Calu3 (cell line): Measurements from ENCODE around the gene ASTE1. TPM values are rescaled to one million over a fixed set of nuclear protein-coding genes. Genes with fewer than 3 reads are reported as not detected.
A peak's percentile ranks its signal among the peaks of the same experiment; 100 is the strongest.

Source experiments
- BruUV-seq: library from RNA; stranded (reverse); fragments of 400-500 nt; replicated peaks from 2 replicates; lab custom pipeline; 2021; lab: Mats Ljungman, UMichigan
- CTCF ChIA-PET: fragments of 300-600 bp; sonication (Branson Sonifier 250); formaldehyde crosslinking; loops from one replicate; lab custom pipeline; 2022; ENCODE audit warnings: antibody characterized with exemption; lab: Charles Lee
- DNase-seq: peaks from one replicate; pipeline ENCODE4 v3.0.0; 2022
- H3K27ac Mint-ChIP-seq: one replicate; pipeline ENCODE4 v1.8.0; 2022; ENCODE audit warnings: mixed read lengths; ENCODE audit not compliant: unreplicated experiment
- H3K27me3 Mint-ChIP-seq: one replicate; pipeline ENCODE4 v1.8.0; 2022; ENCODE audit warnings: mixed read lengths; ENCODE audit not compliant: unreplicated experiment
- H3K36me3 Mint-ChIP-seq: one replicate; pipeline ENCODE4 v1.8.0; 2022; ENCODE audit warnings: mild to moderate bottlenecking, moderate library complexity, mixed read lengths; ENCODE audit not compliant: insufficient read depth, unreplicated experiment
- H3K4me1 Mint-ChIP-seq: one replicate; pipeline ENCODE4 v1.8.0; 2022; ENCODE audit warnings: mild to moderate bottlenecking, low read depth, mixed read lengths; ENCODE audit not compliant: unreplicated experiment
- H3K4me3 Mint-ChIP-seq: one replicate; pipeline ENCODE4 v1.8.0; 2022; ENCODE audit warnings: mild to moderate bottlenecking, low read depth, moderate library complexity, mixed read lengths; ENCODE audit not compliant: unreplicated experiment
- H3K9me3 Mint-ChIP-seq: one replicate; pipeline ENCODE4 v1.8.0; 2022; ENCODE audit warnings: low read depth, mixed read lengths; ENCODE audit not compliant: unreplicated experiment
- CTCF ChIP-seq: fragments of 200-600 bp; IDR thresholded peaks from one replicate; pipeline ENCODE4 v1.8.0; 2022; ENCODE audit warnings: antibody characterized with exemption; ENCODE audit not compliant: unreplicated experiment
- intact Hi-C: fragments of 100-400 bp; cut with micrococcal nuclease; formaldehyde crosslinking; loops from one replicate; pipeline ENCODE4 v1.10.0; 2022; ENCODE audit not compliant: unreplicated experiment
- total RNA-seq: library from RNA; stranded (reverse); gene quantifications from 2 replicates; pipeline ENCODE4 v1.2.3, GENCODE V29; 2022

Gene ASTE1
- total RNA-seq, 1 experiment from 2014 or later: 12.5 TPM

DNA sequence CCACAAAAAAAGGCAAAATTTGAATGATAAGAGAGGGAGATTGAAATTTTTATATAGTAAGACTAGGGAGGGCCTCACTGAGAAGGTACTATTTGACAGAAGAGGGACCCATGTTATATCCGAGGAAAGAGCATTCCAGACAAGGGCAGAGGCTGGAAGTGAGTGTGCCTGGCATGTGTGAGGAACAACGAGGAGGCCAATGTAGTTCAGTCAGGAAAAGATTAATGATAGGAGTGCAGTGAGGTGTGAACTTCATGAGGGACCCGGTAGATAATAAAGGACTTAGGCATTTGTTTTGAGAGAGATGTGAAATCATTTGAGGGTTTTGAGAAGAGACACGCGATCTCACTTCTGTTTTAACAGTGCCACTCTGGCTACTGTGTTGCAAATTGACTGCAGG is 36.3 kb downstream of the ASTE1 start:
- no peaks in the 10 kb centered on the region for H3K27me3 Mint-ChIP-seq
- TF ChIP-seq CTCF: no peak
- no peak overlapping the region for H3K4me3 Mint-ChIP-seq
- H3K9me3 Mint-ChIP-seq: no peaks in the 10 kb centered on the region
- intact Hi-C loops: no loop called here
- CTCF ChIA-PET: no interaction called here
- BruUV-seq: no TSS peak
- peak overlapping the region; percentile 4 for H3K27ac Mint-ChIP-seq
- no peak for DNase-seq
- H3K36me3 Mint-ChIP-seq: peaks cover 27% of the 10 kb centered on the region
- H3K4me1 Mint-ChIP-seq: no peaks in the 10 kb centered on the region

DNA sequence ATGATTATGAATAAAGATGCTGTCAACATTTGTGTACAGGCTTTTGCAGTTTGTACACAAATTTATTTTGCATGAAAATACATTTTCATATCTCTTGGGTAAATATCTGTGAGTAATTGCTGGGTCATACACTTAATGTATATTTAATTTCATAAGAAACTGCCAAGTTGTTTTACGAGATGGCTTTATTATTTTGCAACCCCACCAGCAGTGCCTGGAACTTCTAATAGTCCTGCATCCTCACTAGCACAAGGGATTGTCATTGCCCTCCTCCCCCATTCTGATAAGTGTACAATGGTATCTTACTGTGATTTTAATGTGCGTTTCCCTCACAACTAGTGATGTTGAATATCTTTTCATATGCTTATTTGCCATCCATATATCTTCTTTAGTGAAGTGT is 45.2 kb downstream of the ASTE1 start:
- Mint-ChIP-seq H3K36me3 (peaks cover 5% of the 10 kb centered on the region), H3K27me3 (no peaks in the 10 kb centered on the region), H3K4me3 (no peak overlapping the region), H3K27ac (no peak overlapping the region), H3K9me3 (no peaks in the 10 kb centered on the region), H3K4me1 (no peaks in the 10 kb centered on the region)
- TF ChIP-seq CTCF: no peak
- BruUV-seq: no TSS peak
- no peak for DNase-seq
- intact Hi-C loops: no loop called here
- CTCF ChIA-PET: no interaction called here

- DNase-seq: no peak
- Mint-ChIP-seq H3K4me1 (no peaks in the 10 kb centered on the region), H3K9me3 (no peaks in the 10 kb centered on the region), H3K27me3 (no peaks in the 10 kb centered on the region), H3K27ac (no peak overlapping the region), H3K4me3 (no peak overlapping the region), H3K36me3 (no peaks in the 10 kb centered on the region)
- no peak for TF ChIP-seq CTCF
- no TSS peak for BruUV-seq
- CTCF ChIA-PET: no interaction called here
- intact Hi-C loops: no loop called here
These were observed 47.5 kb downstream of the ASTE1 start for GRCh38 chr3:130979117-130979516.

GRCh38 chr3:130976706-130977105 is 49.9 kb downstream of the ASTE1 start:
- DNase-seq: no peak
- no peak for TF ChIP-seq CTCF
- BruUV-seq: no TSS peak
- no peaks in the 10 kb centered on the region for H3K27me3 Mint-ChIP-seq
- no peak overlapping the region for H3K27ac Mint-ChIP-seq
- CTCF ChIA-PET: no interaction called here
- H3K4me1 Mint-ChIP-seq: no peaks in the 10 kb centered on the region
- no peaks in the 10 kb centered on the region for H3K9me3 Mint-ChIP-seq
- H3K36me3 Mint-ChIP-seq: no peaks in the 10 kb centered on the region
- intact Hi-C loops: no loop called here
- no peak overlapping the region for H3K4me3 Mint-ChIP-seq

DNA sequence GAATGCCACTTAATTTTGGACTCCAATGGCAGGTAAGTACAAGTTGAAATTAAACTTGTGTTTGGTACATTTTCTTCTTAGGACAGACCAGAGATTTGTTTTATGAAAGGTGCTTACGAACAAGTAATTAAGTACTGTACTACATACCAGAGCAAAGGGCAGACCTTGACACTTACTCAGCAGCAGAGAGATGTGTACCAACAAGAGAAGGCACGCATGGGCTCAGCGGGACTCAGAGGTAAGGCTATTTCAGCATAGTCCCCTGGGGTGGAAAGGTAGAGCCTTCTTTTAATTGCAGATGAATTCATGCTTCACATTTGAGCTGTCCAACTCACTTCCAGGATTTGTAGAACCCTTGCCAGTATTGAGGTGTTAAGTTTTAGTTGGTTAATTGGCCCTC is 51.4 kb downstream of the ASTE1 start:
- no peak overlapping the region for H3K27ac Mint-ChIP-seq
- peaks cover 3% of the 10 kb centered on the region for H3K36me3 Mint-ChIP-seq
- H3K27me3 Mint-ChIP-seq: no peaks in the 10 kb centered on the region
- no TSS peak for BruUV-seq
- no peak for DNase-seq
- intact Hi-C loops: no loop called here
- no peaks in the 10 kb centered on the region for H3K9me3 Mint-ChIP-seq
- TF ChIP-seq CTCF: no peak
- no peak overlapping the region for H3K4me3 Mint-ChIP-seq
- H3K4me1 Mint-ChIP-seq: no peaks in the 10 kb centered on the region
- CTCF ChIA-PET: interaction anchor here (0.6 kb wide), 1 partner anchor 10 kb away, joined by 3 read pairs; no protein-coding TSS in a partner anchor
